Measurements from ENCODE around the gene THOC5.
"Not testable (repeated sequence)": the region's sequence is repeated elsewhere in the genome, so short reads cannot be mapped to it uniquely, and the experiment has no call there.

Gene THOC5

DNA sequence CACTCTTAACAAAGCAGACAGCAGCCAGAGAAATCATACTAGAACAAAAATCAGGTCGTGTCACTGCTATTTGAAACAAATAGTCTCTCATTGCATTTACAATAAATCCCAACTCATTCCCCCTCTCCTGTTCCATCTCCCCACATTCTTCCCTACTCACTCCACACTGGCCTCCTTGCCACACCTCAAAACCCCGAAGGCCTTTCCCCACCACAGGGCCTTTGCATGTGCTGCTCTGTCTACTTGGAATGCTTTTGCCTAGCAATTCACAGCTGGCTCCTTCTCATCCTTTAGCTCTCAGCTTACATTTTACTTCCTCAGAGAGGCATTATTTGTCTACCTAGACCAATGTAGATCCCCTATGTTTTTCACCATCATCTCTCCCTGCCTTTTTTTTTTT is 6.3 kb upstream of the THOC5 start:
- no peak for DNase-seq

- no peak for DNase-seq
These were observed 5.5 kb upstream of the THOC5 start for GRCh38 chr22:29559030-29559429.

- DNase-seq = no peak
These were observed 1.6 kb upstream of the THOC5 start for GRCh38 chr22:29555065-29555644.

DNA sequence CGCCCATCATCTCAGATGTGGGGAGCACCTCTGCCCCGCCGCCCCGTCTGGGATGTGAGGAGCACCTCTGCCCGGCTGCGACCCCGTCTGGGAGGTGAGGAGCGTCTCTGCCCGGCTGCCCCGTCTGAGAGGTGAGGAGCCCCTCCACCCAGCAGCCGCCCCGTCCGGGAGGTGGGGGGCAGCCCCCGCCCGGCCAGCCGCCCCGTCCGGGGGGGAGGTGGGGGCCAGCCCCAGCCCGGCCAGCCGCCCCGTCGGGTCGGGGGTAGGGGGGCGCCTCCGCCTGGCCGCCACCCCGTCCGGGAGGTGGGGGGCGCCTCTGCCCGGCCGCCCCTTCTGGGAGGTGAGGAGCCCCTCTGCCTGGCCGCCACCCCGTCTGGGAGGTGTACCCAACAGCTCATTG is 1.2 kb downstream of the THOC5 start:
- DNase-seq = not testable (repeated sequence)

- DNase-seq = no peak
These were observed 3.6 kb downstream of the THOC5 start for GRCh38 chr22:29550005-29550404.

- not testable (repeated sequence) for DNase-seq
These were observed 8.5 kb downstream of the THOC5 start for GRCh38 chr22:29545045-29545444.

GRCh38 chr22:29541845-29542244 is 11.7 kb downstream of the THOC5 start:
- no peak for DNase-seq

DNA sequence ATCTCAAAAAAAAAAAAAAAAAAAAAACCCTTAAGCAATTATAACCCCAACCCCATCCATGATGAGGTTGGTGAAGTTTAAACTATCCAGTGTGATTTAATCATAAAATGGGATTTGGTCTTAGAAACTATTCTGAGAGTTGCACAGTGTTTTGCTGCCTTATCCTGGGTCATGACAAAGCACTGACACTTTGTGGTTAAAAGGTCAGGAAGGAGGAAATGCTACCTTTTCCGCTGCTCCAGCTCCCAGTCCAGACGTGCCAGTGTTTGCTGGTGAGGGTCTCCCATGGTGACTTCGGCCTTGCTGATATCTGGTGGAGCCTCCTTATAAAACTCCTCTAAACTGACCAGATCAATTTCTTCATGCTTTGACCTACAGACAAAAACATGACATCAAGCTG is 14.5 kb downstream of the THOC5 start:
- DNase-seq = no peak

GRCh38 chr22:29536411-29536810 is 17.1 kb downstream of the THOC5 start:
- DNase-seq = no peak

- DNase-seq = no peak
These were observed 22.1 kb downstream of the THOC5 start for GRCh38 chr22:29531419-29531818.

GRCh38 chr22:29530716-29531115 is 22.8 kb downstream of the THOC5 start:
- no peak for DNase-seq

DNA sequence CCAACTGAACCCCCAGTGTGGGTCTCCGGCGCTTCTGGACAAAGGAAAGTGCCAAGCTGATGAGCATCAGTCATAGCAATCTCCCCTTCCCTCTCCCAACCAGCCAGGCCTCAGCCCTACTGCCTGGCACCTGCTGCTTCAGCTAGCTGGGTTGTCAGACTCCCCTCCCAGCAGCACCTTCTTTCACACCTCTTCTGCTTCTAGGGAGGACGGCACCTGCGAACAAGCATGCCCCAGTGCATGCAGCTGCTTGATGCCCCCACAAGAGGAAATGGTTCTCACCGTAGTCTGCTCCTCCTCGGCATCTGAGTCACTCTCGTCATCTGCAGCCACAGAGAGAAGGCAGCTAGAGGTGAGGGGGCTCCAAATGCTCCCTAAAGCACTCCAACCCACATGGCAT is 25.4 kb downstream of the THOC5 start:
- DNase-seq = no peak

DNA sequence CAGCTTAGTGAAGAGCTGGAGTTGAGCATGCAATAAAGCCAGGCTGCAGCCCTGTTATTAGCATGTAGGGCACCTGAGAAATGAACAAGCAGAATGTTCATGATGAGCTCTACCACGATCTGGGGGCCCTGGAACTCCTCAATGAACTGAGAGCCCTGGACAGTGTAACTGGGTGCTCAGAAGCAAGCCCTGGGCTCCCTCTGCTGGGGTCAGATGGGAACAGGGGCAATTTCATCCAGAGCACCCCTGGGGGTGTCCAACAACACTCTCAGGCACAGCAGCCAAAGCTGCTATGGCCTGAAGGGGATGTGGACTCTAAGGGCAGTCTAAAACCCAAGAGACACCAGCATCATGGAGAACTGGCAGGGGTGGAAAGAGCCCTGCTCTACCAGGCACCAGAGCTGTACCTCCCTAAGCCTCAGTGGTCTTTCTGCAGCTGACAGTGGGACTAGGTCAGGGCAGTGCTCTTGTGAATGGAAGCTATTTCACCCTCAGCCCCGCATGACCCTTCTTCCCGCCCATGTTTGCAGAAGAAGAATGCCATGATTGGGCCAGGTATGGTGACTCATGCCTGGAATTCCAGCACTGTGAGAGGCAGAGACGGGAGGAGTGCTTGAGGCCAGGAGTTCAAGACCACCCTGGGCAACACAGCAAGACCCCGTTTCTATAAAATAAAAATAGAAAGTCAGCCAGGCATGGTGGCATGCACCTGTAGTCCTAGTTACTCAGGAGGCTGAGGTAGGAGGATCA is 28.9 kb downstream of the THOC5 start:
- peak; percentile 38 for DNase-seq

GRCh38 chr22:29523761-29524160 is 29.8 kb downstream of the THOC5 start:
- DNase-seq = no peak

GRCh38 chr22:29521526-29521925 is 32.0 kb downstream of the THOC5 start:
- no peak for DNase-seq

- DNase-seq = no peak
These were observed 32.7 kb downstream of the THOC5 start for GRCh38 chr22:29520851-29521250.

DNA sequence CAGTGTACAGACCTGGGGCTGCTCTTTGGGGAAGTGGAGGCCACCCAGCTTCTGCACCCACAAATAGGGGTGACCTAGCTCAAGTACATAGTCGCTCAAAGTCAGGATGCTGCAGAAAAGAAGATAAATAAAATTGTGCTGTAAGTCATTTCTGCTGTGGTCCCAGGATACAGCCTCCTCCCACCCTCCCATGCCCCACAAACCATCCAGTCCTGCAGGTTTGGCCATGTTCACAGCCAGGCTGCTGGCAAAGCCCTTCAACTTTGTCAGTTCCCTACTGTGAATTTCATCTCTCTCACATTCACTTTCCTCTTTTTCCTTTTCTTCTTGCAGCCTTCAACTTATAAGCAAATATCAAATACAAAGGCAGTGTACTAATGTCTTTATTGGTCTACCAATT is 33.6 kb downstream of the THOC5 start:
- DNase-seq = no peak

- no peak for DNase-seq
These were observed 35.1 kb downstream of the THOC5 start for GRCh38 chr22:29518427-29518826.

GRCh38 chr22:29517215-29517908 is 36.2 kb downstream of the THOC5 start:
- no peak for DNase-seq

DNA sequence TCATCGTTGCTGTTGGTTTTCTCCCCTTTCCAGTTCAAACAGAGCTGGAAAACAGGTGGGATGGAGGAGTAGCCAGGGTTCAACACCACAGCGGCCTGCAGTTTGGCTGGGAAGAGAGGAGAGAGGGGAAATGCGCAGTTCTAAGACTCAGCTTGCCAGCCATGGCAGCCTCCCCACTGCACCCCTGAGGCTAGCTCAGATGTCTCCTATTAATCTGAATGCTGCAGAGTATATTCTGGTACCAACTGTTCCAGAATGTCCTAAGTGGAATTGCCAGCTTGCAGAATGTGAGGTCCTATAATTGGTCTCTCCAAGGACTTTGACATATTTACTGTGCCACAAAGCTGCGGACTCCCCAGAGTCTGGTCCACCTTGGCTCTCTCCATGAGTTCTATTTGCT is 41.5 kb downstream of the THOC5 start:
- no peak for DNase-seq

- DNase-seq = no peak
These were observed 42.3 kb downstream of the THOC5 start for GRCh38 chr22:29511126-29511862.

GRCh38 chr22:29510542-29510941 is 43.0 kb downstream of the THOC5 start:
- DNase-seq = no peak

DNA sequence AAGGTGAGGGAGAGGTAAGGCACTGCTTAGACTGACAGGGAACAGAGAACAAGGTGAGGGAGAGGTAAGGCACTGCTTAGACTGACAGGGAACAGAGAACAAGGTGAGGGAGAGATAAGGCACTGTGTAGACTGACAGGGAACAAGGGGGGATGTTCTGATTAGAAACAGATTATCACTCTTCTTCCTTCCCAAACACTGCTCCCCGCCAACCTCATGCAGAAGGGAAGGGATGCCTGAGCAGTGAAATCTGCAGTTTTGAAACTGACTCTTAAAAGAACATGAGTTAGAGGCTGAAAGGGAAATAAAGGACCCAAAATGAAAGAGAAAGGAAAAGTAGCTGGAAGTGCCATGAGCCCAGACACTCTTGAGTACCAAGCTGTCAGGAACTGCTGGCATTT is 43.7 kb downstream of the THOC5 start:
- no peak for DNase-seq

DNA sequence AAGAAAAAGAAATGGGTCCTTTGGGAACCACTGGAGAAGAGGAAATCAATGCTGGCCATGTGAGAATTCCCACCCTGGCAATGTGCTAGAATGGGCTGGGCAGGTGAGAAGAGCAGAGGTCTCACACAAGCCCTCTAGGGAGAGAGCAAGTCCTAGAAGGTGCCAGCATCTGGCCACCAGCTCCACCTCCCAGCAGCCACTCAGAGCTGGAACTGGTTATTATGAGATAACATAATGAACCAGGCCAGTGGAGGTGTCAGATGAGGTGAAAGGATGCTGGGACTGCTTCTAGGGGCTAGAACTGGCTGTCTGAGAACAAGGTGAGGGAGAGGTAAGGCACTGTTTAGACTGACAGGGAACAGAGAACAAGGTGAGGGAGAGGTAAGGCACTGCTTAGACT is 44.3 kb downstream of the THOC5 start:
- DNase-seq = no peak
